Measurements from ENCODE around the gene SKAP1. TPM values are rescaled to one million over a fixed set of nuclear protein-coding genes. Genes with fewer than 3 reads are reported as not detected.

Gene SKAP1
- total and polyA plus RNA-seq, 2 donors (not counting 1 experiment from before 2014, with no cell fraction given) = not detected

DNA sequence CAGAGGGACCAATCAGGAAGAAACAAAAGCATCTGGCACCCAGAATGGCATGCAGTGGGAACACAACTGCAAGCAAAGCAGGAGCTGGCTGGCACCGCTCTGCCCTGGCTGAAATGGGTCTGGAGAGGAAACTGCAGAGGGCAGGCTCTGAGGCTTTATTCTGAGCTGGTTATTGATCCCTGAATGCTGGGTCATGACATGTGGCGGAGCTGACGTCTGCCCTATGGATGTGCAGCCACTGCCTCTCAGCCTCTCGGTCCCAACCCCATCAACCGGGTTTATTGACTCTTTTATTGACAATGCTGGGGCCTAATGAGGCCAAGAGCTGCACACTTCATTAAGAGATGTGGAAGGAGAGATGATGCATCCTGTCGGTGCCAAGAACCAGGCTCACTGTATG is 3.9 kb upstream of the SKAP1 start:
- H3K79me2 ChIP-seq (ENCODE audit: control insufficient read depth, insufficient read depth, low read length) = no peaks in the 10 kb centered on the region
- no peaks in the 10 kb centered on the region for H4K20me1 ChIP-seq (ENCODE audit: control insufficient read depth, extremely low read depth, insufficient read depth, low read length)
- H3K27me3 ChIP-seq (ENCODE audit: control insufficient read depth, insufficient read depth, low read length) = peaks cover 24% of the 10 kb centered on the region
- H3K9ac ChIP-seq (ENCODE audit: insufficient read depth, low read length) = no peak overlapping the region
- DNase-seq (ENCODE audit: low read depth in 2 of 2) = no peak
- no peak overlapping the region for H3K27ac ChIP-seq (ENCODE audit: insufficient read depth, low read length)
- H3K9me3 ChIP-seq (ENCODE audit: control insufficient read depth, insufficient read depth, low read depth, low read length) = no peaks in the 10 kb centered on the region
- no peak overlapping the region for H3K4me2 ChIP-seq (ENCODE audit: extremely low read depth, insufficient read depth, low read length)
- no peak for TF ChIP-seq EZH2 (IDR thresholded peaks at IDR 0.05; ENCODE audit: low read length, missing control alignments)
- TF ChIP-seq, protein P1, sequence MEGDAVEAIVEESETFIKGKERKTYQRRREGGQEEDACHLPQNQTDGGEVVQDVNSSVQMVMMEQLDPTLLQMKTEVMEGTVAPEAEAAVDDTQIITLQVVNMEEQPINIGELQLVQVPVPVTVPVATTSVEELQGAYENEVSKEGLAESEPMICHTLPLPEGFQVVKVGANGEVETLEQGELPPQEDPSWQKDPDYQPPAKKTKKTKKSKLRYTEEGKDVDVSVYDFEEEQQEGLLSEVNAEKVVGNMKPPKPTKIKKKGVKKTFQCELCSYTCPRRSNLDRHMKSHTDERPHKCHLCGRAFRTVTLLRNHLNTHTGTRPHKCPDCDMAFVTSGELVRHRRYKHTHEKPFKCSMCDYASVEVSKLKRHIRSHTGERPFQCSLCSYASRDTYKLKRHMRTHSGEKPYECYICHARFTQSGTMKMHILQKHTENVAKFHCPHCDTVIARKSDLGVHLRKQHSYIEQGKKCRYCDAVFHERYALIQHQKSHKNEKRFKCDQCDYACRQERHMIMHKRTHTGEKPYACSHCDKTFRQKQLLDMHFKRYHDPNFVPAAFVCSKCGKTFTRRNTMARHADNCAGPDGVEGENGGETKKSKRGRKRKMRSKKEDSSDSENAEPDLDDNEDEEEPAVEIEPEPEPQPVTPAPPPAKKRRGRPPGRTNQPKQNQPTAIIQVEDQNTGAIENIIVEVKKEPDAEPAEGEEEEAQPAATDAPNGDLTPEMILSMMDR (conservative IDR thresholded peaks at IDR 0.05 in 1 of 2, IDR thresholded peaks at IDR 0.05 in 1 of 2; ENCODE audit: low read depth in 1 of 2, low read length in 2 of 2) = no peak
- no peaks in the 10 kb centered on the region for H3K36me3 ChIP-seq (ENCODE audit: control insufficient read depth, insufficient read depth, low read length)
- no peak overlapping the region for H2AFZ ChIP-seq (ENCODE audit: low read length)
- H3K4me1 ChIP-seq (ENCODE audit: control insufficient read depth, extremely low read depth, insufficient read depth, low read length) = no peaks in the 10 kb centered on the region
- no peak overlapping the region for H3K4me3 ChIP-seq (replicated peaks in 1 of 4; ENCODE audit: control extremely low read depth in 1 of 4, insufficient read depth in 1 of 4, low read depth in 3 of 4, low read length in 4 of 4)

DNA sequence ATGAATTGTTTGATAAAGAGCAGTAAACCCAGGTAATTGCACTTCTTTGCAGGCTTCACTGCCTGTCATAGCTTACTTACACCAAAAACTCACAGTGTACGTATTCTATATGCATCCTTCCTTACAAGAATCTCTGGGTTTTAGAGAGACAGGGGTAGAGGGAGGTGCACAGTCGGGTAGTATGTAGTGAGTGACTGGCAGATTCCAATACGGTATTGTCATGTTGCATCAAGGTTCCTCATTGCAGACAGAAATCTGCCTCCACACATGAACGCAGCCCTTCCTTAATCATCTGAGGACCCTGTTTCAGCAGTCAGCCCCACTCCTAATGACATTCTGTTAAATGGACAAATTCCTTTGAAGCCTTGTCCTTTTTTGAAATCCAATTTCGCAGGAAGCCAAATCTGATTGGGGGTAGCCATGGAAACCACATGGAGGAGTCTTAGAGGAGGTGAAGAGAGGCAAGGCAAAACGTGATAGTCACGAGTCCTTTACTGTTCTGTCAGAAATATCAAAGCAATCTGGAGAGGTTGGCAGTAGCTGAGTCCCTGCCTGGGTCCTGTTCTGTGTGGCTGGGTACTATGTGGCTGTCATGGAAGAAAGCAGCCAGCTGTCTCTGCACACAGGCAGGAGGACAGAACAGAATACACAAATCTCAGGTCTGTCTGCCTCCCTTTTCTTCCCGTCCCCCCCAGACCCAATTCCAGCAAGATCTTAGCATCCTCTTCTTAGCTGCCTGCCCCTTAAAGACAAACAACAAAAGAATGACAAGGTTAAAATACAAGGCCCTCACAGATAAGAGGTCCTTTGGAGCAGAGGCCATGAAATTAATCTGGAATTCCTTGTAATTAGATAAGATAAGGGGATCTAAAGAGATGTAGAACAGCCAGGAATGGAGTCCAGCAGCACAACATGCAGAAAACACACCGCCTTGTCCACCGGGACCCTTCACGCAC is 3.1 kb upstream of the SKAP1 start:
- no peak overlapping the region for H3K4me2 ChIP-seq (ENCODE audit: extremely low read depth, insufficient read depth, low read length)
- no peaks in the 10 kb centered on the region for H3K36me3 ChIP-seq (ENCODE audit: control insufficient read depth, insufficient read depth, low read length)
- H3K9me3 ChIP-seq (ENCODE audit: control insufficient read depth, insufficient read depth, low read depth, low read length) = no peaks in the 10 kb centered on the region
- peaks cover 24% of the 10 kb centered on the region for H3K27me3 ChIP-seq (ENCODE audit: control insufficient read depth, insufficient read depth, low read length)
- TF ChIP-seq EZH2 (IDR thresholded peaks at IDR 0.05; ENCODE audit: low read length, missing control alignments) = no peak
- TF ChIP-seq, protein P1 (conservative IDR thresholded peaks at IDR 0.05 in 1 of 2, IDR thresholded peaks at IDR 0.05 in 1 of 2; ENCODE audit: low read depth in 1 of 2, low read length in 2 of 2) = no peak
- no peaks in the 10 kb centered on the region for H3K4me1 ChIP-seq (ENCODE audit: control insufficient read depth, extremely low read depth, insufficient read depth, low read length)
- no peak overlapping the region for H2AFZ ChIP-seq (ENCODE audit: low read length)
- DNase-seq (ENCODE audit: low read depth in 2 of 2) = no peak
- no peak overlapping the region for H3K9ac ChIP-seq (ENCODE audit: insufficient read depth, low read length)
- H3K4me3 ChIP-seq (replicated peaks in 1 of 4; ENCODE audit: control extremely low read depth in 1 of 4, insufficient read depth in 1 of 4, low read depth in 3 of 4, low read length in 4 of 4) = no peak overlapping the region
- H4K20me1 ChIP-seq (ENCODE audit: control insufficient read depth, extremely low read depth, insufficient read depth, low read length) = no peaks in the 10 kb centered on the region
- H3K27ac ChIP-seq (ENCODE audit: insufficient read depth, low read length) = no peak overlapping the region
- no peaks in the 10 kb centered on the region for H3K79me2 ChIP-seq (ENCODE audit: control insufficient read depth, insufficient read depth, low read length)

- Histone ChIP-seq H3K27me3 (ENCODE audit: control insufficient read depth, insufficient read depth, low read length) (peaks cover 15% of the 10 kb centered on the region), H3K9me3 (ENCODE audit: control insufficient read depth, insufficient read depth, low read depth, low read length) (no peaks in the 10 kb centered on the region), H3K9ac (ENCODE audit: insufficient read depth, low read length) (no peak overlapping the region), H4K20me1 (ENCODE audit: control insufficient read depth, extremely low read depth, insufficient read depth, low read length) (no peaks in the 10 kb centered on the region), H3K79me2 (ENCODE audit: control insufficient read depth, insufficient read depth, low read length) (no peaks in the 10 kb centered on the region), H3K36me3 (ENCODE audit: control insufficient read depth, insufficient read depth, low read length) (no peaks in the 10 kb centered on the region), H3K4me3 (replicated peaks in 1 of 4; ENCODE audit: control extremely low read depth in 1 of 4, insufficient read depth in 1 of 4, low read depth in 3 of 4, low read length in 4 of 4) (no peak overlapping the region), H3K4me2 (ENCODE audit: extremely low read depth, insufficient read depth, low read length) (no peak overlapping the region), H3K27ac (ENCODE audit: insufficient read depth, low read length) (no peak overlapping the region), H2AFZ (ENCODE audit: low read length) (no peak overlapping the region), H3K4me1 (ENCODE audit: control insufficient read depth, extremely low read depth, insufficient read depth, low read length) (no peaks in the 10 kb centered on the region)
- no peak for DNase-seq (ENCODE audit: low read depth in 2 of 2)
- no peak for TF ChIP-seq EZH2 (IDR thresholded peaks at IDR 0.05; ENCODE audit: low read length, missing control alignments)
- TF ChIP-seq, protein P1 (conservative IDR thresholded peaks at IDR 0.05 in 1 of 2, IDR thresholded peaks at IDR 0.05 in 1 of 2; ENCODE audit: low read depth in 1 of 2, low read length in 2 of 2) = no peak
These were observed 858 bp downstream of the SKAP1 start for GRCh38 chr17:48429156-48429555.
